Activated B cell treated with CpG ODN at 0.5 μM for 24 hours (primary cell): ENCODE measurements around the gene TBXA2R. TPM values are rescaled to one million over a fixed set of nuclear protein-coding genes. Genes with fewer than 3 reads are reported as not detected.

Source experiments
- ATAC-seq: fragments of 200-7000 bp; cut with Tn5 transposase; one replicate; pipeline ENCODE4 v1.10.0; 2021; ENCODE audit warnings: low read depth, mild to moderate bottlenecking, moderate library complexity
- CTCF ChIA-PET: fragments of 350-600 bp; sonication (Branson Sonifier 250); formaldehyde crosslinking; loops from one replicate; lab custom pipeline; 2021; ENCODE audit warnings: antibody characterized with exemption; lab: Charles Lee
- POLR2A ChIA-PET: fragments of 350-600 bp; sonication (Branson Sonifier 250); formaldehyde crosslinking; loops from one replicate; lab custom pipeline; 2021; ENCODE audit warnings: antibody characterized with exemption; lab: Charles Lee
- DNase-seq: peaks from one replicate; pipeline ENCODE4 v3.0.0; 2022
- H3K27ac Mint-ChIP-seq: one replicate; pipeline ENCODE4 v1.8.0; 2020; ENCODE audit warnings: mixed read lengths
- H3K27me3 Mint-ChIP-seq: one replicate; pipeline ENCODE4 v1.8.0; 2021; ENCODE audit warnings: mixed read lengths
- H3K36me3 Mint-ChIP-seq: one replicate; pipeline ENCODE4 v1.8.0; 2021; ENCODE audit warnings: low read depth, mixed read lengths
- H3K4me1 Mint-ChIP-seq: one replicate; pipeline ENCODE4 v1.8.0; 2021; ENCODE audit warnings: mixed read lengths
- H3K4me3 Mint-ChIP-seq: one replicate; pipeline ENCODE4 v1.8.0; 2020; ENCODE audit warnings: mild to moderate bottlenecking, mixed read lengths
- H3K9me3 Mint-ChIP-seq: one replicate; pipeline ENCODE4 v1.8.0; 2020; ENCODE audit warnings: mixed read lengths
- intact Hi-C: fragments of 100-400 bp; cut with micrococcal nuclease; formaldehyde crosslinking; loops from one replicate; pipeline ENCODE4 v1.15.1; 2024
- total RNA-seq: library from RNA; stranded (reverse); gene quantifications from 2 replicates; pipeline ENCODE4 v1.2.3, GENCODE V29; 2022
- TF ChIP-seq, protein P1 (sequence below): fragments of 200-600 bp; IDR thresholded peaks from one replicate; pipeline ENCODE4 v1.8.0; 2022; ENCODE audit warnings: antibody characterized with exemption, mild to moderate bottlenecking

Gene TBXA2R
- total RNA-seq, 1 donor from 2014 or later, result 0.47 TPM

DNA sequence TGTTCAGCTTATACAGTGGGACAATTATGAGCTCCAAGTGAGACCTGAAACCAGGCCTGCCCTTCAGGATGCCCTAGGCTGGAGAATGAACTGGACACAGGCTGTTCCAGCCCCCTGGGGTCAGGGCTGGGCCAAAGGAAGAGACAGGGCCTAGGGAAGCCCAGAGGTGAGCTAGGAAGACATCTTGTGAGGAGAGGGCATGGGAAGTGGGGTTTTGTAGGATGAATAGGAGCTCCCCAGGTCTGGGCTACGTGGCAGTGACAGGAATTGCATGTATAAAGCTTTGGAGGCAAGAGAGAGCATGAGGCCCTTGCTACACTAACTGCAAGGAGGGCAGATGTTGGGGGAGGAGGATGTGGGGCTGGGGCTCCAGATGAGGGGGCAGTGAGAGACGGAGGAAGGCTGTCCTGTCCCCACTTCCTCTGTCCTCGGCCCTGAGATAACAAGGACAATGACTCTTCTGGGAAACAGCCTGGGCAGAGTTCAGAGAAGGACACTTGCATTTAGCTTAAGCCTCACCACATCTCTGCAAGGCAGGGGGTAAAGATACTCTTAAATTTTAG, 1.5 kb upstream of the TBXA2R start:
- no peak for ATAC-seq
- CTCF ChIA-PET, result interaction anchor here (1.2 to 1.6 kb wide), 2 partner anchors 15 to 63 kb away, joined by 3 to 4 read pairs; no protein-coding TSS in a partner anchor
- H3K4me3 Mint-ChIP-seq, result peak overlapping the region; percentile 42
- H3K27ac Mint-ChIP-seq, result no peak overlapping the region
- peaks cover 17% of the 10 kb centered on the region for H3K36me3 Mint-ChIP-seq
- POLR2A ChIA-PET, result interaction anchor here (0.6 to 1.1 kb wide), 3 partner anchors 17 to 427 kb away, joined by 3 to 4 read pairs (median 3); no protein-coding TSS in a partner anchor
- H3K9me3 Mint-ChIP-seq, result no peaks in the 10 kb centered on the region
- TF ChIP-seq, protein P1, sequence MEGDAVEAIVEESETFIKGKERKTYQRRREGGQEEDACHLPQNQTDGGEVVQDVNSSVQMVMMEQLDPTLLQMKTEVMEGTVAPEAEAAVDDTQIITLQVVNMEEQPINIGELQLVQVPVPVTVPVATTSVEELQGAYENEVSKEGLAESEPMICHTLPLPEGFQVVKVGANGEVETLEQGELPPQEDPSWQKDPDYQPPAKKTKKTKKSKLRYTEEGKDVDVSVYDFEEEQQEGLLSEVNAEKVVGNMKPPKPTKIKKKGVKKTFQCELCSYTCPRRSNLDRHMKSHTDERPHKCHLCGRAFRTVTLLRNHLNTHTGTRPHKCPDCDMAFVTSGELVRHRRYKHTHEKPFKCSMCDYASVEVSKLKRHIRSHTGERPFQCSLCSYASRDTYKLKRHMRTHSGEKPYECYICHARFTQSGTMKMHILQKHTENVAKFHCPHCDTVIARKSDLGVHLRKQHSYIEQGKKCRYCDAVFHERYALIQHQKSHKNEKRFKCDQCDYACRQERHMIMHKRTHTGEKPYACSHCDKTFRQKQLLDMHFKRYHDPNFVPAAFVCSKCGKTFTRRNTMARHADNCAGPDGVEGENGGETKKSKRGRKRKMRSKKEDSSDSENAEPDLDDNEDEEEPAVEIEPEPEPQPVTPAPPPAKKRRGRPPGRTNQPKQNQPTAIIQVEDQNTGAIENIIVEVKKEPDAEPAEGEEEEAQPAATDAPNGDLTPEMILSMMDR, result no peak
- DNase-seq, result no peak
- intact Hi-C loops, result loop anchor here (5.0 kb wide), 1 partner anchor 51 kb away; the partner anchor contains the start of gene MFSD12
- peaks cover 1% of the 10 kb centered on the region for H3K27me3 Mint-ChIP-seq
- peaks cover 18% of the 10 kb centered on the region for H3K4me1 Mint-ChIP-seq

DNA sequence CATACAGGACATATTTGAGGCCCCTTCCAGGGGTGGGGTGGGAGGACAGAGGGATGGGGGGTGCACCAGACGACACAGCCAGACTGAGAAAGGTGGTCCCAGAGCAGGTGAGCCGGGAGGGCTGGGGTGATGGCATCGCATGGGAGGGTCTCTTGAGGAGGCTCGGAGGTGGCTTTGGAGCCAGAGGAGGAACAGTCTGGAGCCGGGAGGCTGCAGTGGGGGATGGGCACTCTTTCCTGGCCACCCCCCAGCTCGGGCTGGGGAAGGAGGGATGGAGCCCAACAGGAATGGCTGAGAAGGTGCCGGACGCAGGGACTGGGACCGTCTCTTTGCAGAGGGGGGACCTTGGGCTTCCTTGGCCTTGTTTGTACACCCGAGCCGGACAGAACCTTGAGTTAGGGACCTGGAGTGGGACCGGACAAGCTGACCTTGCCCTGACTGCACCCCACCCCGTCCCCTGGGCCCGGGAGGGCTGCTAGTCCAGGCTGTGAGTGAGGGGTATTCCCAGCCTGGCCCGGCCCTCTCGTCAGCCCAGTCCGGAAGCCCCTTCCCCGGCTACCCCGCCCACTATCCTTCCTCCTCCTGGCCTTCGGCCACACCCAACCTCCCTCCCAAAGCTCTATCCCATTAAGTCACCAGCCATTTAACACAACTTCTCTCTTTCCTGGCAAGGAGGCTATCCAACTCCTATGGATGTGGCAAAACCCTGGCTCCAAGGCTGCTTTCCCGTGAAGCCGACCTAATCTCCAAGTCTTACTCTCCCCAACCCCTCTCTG, 816 bp upstream of the TBXA2R start:
- H3K27ac Mint-ChIP-seq, result no peak overlapping the region
- intact Hi-C loops, result loop anchor here (5.0 kb wide), 1 partner anchor 50 kb away; the partner anchor contains the start of gene MFSD12

DNA sequence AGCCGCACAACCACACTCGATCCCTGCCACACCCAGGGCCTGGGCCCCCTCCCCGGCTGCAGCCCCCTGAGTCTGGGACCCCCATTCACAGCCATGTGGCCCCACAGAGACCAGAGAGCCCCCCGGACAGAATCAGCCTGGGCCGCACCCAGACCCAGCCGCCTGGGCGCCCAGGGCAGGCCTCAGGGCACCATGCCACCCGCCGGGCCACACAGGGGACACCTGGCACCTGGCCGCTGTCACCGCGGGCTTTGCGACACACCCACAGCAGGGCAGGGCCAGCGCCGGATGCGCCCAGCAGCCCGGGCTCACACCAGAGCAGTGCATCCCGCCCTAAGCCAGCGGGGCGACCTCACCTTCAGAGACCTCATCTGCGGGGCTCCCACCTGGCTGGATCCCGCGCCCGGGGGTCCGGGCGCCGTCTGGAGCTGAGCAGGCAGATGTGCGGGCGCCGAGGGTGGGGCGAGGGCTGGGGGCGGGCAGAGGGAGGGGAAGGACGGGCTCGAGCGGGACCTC, 443 bp downstream of the TBXA2R start:
- DNase-seq (no peak), ATAC-seq (peak; percentile 35)
- POLR2A ChIA-PET, result no interaction called here
- H3K4me1 Mint-ChIP-seq, result peaks cover 18% of the 10 kb centered on the region
- H3K36me3 Mint-ChIP-seq, result peaks cover 8% of the 10 kb centered on the region
- CTCF ChIA-PET, result no interaction called here
- H3K27ac Mint-ChIP-seq, result no peak overlapping the region
- peak overlapping the region; percentile 63 for H3K4me3 Mint-ChIP-seq
- intact Hi-C loops, result loop anchor here (5.0 kb wide), 1 partner anchor 49 kb away; the partner anchor contains the start of gene MFSD12
- no peaks in the 10 kb centered on the region for H3K9me3 Mint-ChIP-seq
- H3K27me3 Mint-ChIP-seq, result peaks cover 1% of the 10 kb centered on the region
- TF ChIP-seq, protein P1, result no peak

More for the DNA sequence above, 816 bp upstream of the TBXA2R start:
- Mint-ChIP-seq H3K4me1 (peaks cover 18% of the 10 kb centered on the region), H3K4me3 (peak overlapping the region; percentile 65), H3K27me3 (peaks cover 1% of the 10 kb centered on the region), H3K9me3 (no peaks in the 10 kb centered on the region), H3K36me3 (peaks cover 15% of the 10 kb centered on the region)
- DNase-seq (no peak), ATAC-seq (no peak)
- TF ChIP-seq, protein P1, result no peak
- ChIA-PET CTCF (interaction anchor here (0.9 to 1.6 kb wide), 3 partner anchors 15 to 62 kb away, joined by 3 to 4 read pairs (median 3); no protein-coding TSS in a partner anchor), POLR2A (interaction anchor here (0.6 kb wide), 1 partner anchor 23 kb away, joined by 4 read pairs; no protein-coding TSS in a partner anchor)

DNA sequence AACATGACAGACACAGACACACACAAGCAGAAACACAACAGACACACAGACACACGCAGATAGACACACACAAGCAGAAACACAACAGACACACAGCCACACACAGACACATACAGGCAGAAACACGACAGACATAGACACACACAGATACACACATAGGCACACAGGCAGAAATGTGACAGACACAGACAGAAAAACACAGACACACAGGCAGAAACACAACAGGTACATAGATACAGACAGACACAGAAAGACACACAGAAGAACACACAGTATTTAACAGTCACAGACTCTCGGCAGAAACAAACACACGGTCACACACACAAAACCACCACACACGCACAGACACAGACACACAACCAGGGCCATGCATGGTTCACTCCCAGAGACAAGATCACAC, 905 bp downstream of the TBXA2R start:
- Mint-ChIP-seq H3K36me3 (peaks cover 7% of the 10 kb centered on the region), H3K4me3 (no peak overlapping the region), H3K27ac (no peak overlapping the region), H3K4me1 (peaks cover 18% of the 10 kb centered on the region), H3K27me3 (peaks cover 1% of the 10 kb centered on the region), H3K9me3 (no peaks in the 10 kb centered on the region)
- CTCF ChIA-PET, result no interaction called here
- intact Hi-C loops, result loop anchor here (5.0 kb wide), 1 partner anchor 48 kb away; the partner anchor contains the start of gene MFSD12
- ATAC-seq (no peak), DNase-seq (no peak)
- POLR2A ChIA-PET, result no interaction called here
- TF ChIP-seq, protein P1, result no peak
